NT2/D1 (cell line): ENCODE measurements around the gene TMEM147.

Experiments used
- DNase-seq: peaks from one replicate; pipeline ENCODE4 v3.0.0-alpha.2; 2011; ENCODE audit warnings: low read depth, low spot score
- H3K27me3 ChIP-seq: 2 replicates; pipeline ENCODE4 v1.6.0; 2011; ENCODE audit warnings: mild to moderate bottlenecking; ENCODE audit not compliant: insufficient read length, insufficient read depth
- H3K36me3 ChIP-seq: 2 replicates; pipeline ENCODE4 v1.6.1; 2011; ENCODE audit warnings: mild to moderate bottlenecking, low read length, mixed read lengths; ENCODE audit not compliant: insufficient read depth, insufficient read length
- H3K4me1 ChIP-seq: 2 replicates; pipeline ENCODE4 v1.5.1; 2011; ENCODE audit not compliant: insufficient read depth, insufficient read length
- H3K4me3 ChIP-seq: 2 replicates; pipeline ENCODE4 v1.5.1; 2011; ENCODE audit warnings: low read depth; ENCODE audit not compliant: insufficient read length
- H3K9ac ChIP-seq: 2 replicates; pipeline ENCODE4 v1.6.0; 2011; ENCODE audit warnings: low read depth; ENCODE audit not compliant: insufficient read length
- H3K9me3 ChIP-seq: 2 replicates; pipeline ENCODE4 v1.5.1; 2011; ENCODE audit warnings: mild to moderate bottlenecking, low read length; ENCODE audit not compliant: insufficient read depth
- SUZ12 ChIP-seq: IDR thresholded peaks from 2 replicates; pipeline ENCODE4 v1.6.1; 2011; ENCODE audit not compliant: insufficient read length, insufficient read depth; ENCODE audit errors: extremely low read depth
- YY1 ChIP-seq: IDR thresholded peaks from 2 replicates; pipeline ENCODE4 v1.6.1; 2011; ENCODE audit not compliant: insufficient read length, insufficient read depth
- ZNF274 ChIP-seq: IDR thresholded peaks from 2 replicates; pipeline ENCODE4 v1.6.1; 2011; ENCODE audit warnings: mild to moderate bottlenecking, low read depth, low read length

The TMEM147 gene

GRCh38 chr19:35542209-35542608, 3.2 kb upstream of the TMEM147 start:
- H3K4me1 ChIP-seq = peaks cover 10% of the 10 kb centered on the region
- no peaks in the 10 kb centered on the region for H3K9me3 ChIP-seq
- peaks cover 44% of the 10 kb centered on the region for H3K36me3 ChIP-seq
- H3K9ac ChIP-seq = no peak overlapping the region
- DNase-seq = no peak
- TF ChIP-seq YY1 = no peak
- no peak for TF ChIP-seq ZNF274
- no peak for TF ChIP-seq SUZ12
- H3K27me3 ChIP-seq = no peaks in the 10 kb centered on the region
- H3K4me3 ChIP-seq = no peak overlapping the region

- no peak for DNase-seq
- peaks cover 8% of the 10 kb centered on the region for H3K4me1 ChIP-seq
- peaks cover 56% of the 10 kb centered on the region for H3K36me3 ChIP-seq
- H3K27me3 ChIP-seq = no peaks in the 10 kb centered on the region
- TF ChIP-seq SUZ12 (no peak), YY1 (no peak), ZNF274 (no peak)
- no peaks in the 10 kb centered on the region for H3K9me3 ChIP-seq
- no peak overlapping the region for H3K4me3 ChIP-seq
- peak overlapping the region; percentile 99 for H3K9ac ChIP-seq
Measured at GRCh38 chr19:35543280-35544109, 1.9 kb upstream of the TMEM147 start.

GRCh38 chr19:35544110-35544802, 1.2 kb upstream of the TMEM147 start:
- Histone ChIP-seq H3K27me3 (no peaks in the 10 kb centered on the region), H3K4me1 (peaks cover 8% of the 10 kb centered on the region), H3K36me3 (peaks cover 63% of the 10 kb centered on the region), H3K4me3 (peak overlapping the region; percentile 91), H3K9me3 (no peaks in the 10 kb centered on the region), H3K9ac (peak overlapping the region; percentile 99)
- TF ChIP-seq ZNF274 = no peak
- no peak for TF ChIP-seq SUZ12
- no peak for TF ChIP-seq YY1
- DNase-seq = no peak

GRCh38 chr19:35545855-35546381, 492 bp downstream of the TMEM147 start:
- Histone ChIP-seq H3K4me3 (peak overlapping the region; percentile 91), H3K27me3 (no peaks in the 10 kb centered on the region), H3K36me3 (peaks cover 72% of the 10 kb centered on the region), H3K4me1 (peaks cover 7% of the 10 kb centered on the region), H3K9ac (peak overlapping the region; percentile 99), H3K9me3 (no peaks in the 10 kb centered on the region)
- TF ChIP-seq YY1 = no peak
- TF ChIP-seq ZNF274 = no peak
- no peak for TF ChIP-seq SUZ12
- no peak for DNase-seq

DNA sequence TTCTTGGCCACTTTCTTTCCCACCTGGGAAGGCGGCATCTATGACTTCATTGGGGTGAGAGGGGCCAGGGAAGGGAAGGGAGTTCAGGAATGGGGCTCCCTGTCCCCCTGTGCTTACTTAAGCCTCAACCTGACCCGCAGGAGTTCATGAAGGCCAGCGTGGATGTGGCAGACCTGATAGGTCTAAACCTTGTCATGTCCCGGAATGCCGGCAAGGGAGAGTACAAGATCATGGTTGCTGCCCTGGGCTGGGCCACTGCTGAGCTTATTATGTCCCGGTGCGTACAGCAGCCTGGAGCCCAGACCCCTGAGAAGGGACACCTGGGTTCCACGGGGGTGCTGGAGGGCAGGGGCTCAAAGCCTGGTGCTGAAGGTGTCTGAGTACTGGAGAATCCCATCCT, 1.1 kb downstream of the TMEM147 start:
- no peaks in the 10 kb centered on the region for H3K9me3 ChIP-seq
- TF ChIP-seq SUZ12 = no peak
- TF ChIP-seq ZNF274 = no peak
- no peak for TF ChIP-seq YY1
- H3K36me3 ChIP-seq = peaks cover 77% of the 10 kb centered on the region
- H3K4me1 ChIP-seq = peaks cover 7% of the 10 kb centered on the region
- H3K4me3 ChIP-seq = peak overlapping the region; percentile 91
- peak overlapping the region; percentile 99 for H3K9ac ChIP-seq
- no peaks in the 10 kb centered on the region for H3K27me3 ChIP-seq
- no peak for DNase-seq

- Histone ChIP-seq H3K9ac (peak overlapping the region; percentile 42), H3K4me1 (peaks cover 7% of the 10 kb centered on the region), H3K4me3 (no peak overlapping the region), H3K27me3 (no peaks in the 10 kb centered on the region), H3K36me3 (peaks cover 51% of the 10 kb centered on the region), H3K9me3 (no peaks in the 10 kb centered on the region)
- no peak for TF ChIP-seq SUZ12
- no peak for TF ChIP-seq YY1
- no peak for TF ChIP-seq ZNF274
- peak; percentile 35 for DNase-seq
Measured at GRCh38 chr19:35549174-35549788, 3.9 kb downstream of the TMEM147 start.
